Spleen (tissue), 7 donors: Measurements from ENCODE around the gene TACC3.
A peak's percentile ranks its signal among the peaks of the same experiment; 100 is the strongest.

ENCODE experiments used
- CTCF ChIP-seq, 11 experiments: fragments of 200-600 bp in 7 of 11; fragments of 450-650 bp in 4 of 11; sonication (generic) in 4 of 11; IDR thresholded peaks in 8 of 11; conservative IDR thresholded peaks in 3 of 11; 1 replicate in 7 of 11; 2 replicates in 4 of 11; pipeline versions ENCODE4 v1.4.0 to v1.8.0; 2016 to 2021; ENCODE audit warnings: antibody characterized with exemption in 11 of 11, inconsistent platforms in 4 of 11, mild to moderate bottlenecking in 1 of 11
- POLR2A ChIP-seq, 3 donors: fragments of 450-650 bp; IDR thresholded peaks; one replicate each; pipeline ENCODE4 v1.5.1; 2017; ENCODE audit warnings: antibody characterized with exemption in 3 of 3, mild to moderate bottlenecking in 1 of 3
- POLR2AphosphoS5 ChIP-seq, 3 donors: sonication (generic); formaldehyde crosslinking; IDR thresholded peaks; one replicate each; pipeline ENCODE4 v1.5.1; 2017; ENCODE audit warnings: antibody characterized with exemption in 3 of 3
- donor health status: DM: no; HTN: no; CAD: no; lungs with moderate emphysema.
- donor health status: DM: no; HTN: no; CAD: no.
- donor health status: DM: no; HTN: no; CAD: no.

GRCh38 chr4:1722551-1723118, 1.3 kb downstream of the TACC3 start:
- TF ChIP-seq CTCF (IDR thresholded peaks at IDR 0.05 in 8 of 11, conservative IDR thresholded peaks at IDR 0.05 in 3 of 11) (no peak), POLR2AphosphoS5 (IDR thresholded peaks at IDR 0.05) (peak in 1 of 3 donors; percentile 41), POLR2A (IDR thresholded peaks at IDR 0.05) (no peak)
